Thyroid gland (tissue), 4 donors: Measurements from ENCODE around the gene SEC14L5.

Experiments used
- POLR2A ChIP-seq, 2 donors: fragments of 450-650 bp; IDR thresholded peaks; one replicate each; pipeline ENCODE4 v1.6.1; 2017; ENCODE audit warnings: antibody characterized with exemption in 2 of 2, mild to moderate bottlenecking in 2 of 2, moderate library complexity in 1 of 2
- TF ChIP-seq, protein P1 (sequence below), 6 experiments: fragments of 200-600 bp in 3 of 6; fragments of 450-650 bp in 3 of 6; sonication (generic) in 3 of 6; IDR thresholded peaks; one replicate each; pipeline ENCODE4 v1.5.1; 2016 to 2019; ENCODE audit warnings: antibody characterized with exemption in 6 of 6, mild to moderate bottlenecking in 2 of 6, inconsistent platforms in 1 of 6, moderate library complexity in 1 of 6

DNA sequence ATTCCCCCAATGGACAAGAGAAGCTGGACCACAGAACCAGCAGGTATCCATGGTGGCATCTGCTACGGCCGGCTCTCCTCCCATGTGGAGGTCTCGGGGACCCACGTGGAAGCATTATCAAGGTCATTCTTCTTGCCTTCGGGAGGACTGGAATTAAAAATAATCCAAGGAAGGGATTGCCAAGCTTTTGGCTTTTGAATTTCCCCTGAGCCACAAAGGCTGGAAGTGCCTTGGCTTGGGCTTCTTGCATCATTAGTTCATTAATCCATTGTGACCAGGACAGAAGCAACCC lies 59.5 kb downstream of the SEC14L5 start:
- TF ChIP-seq, protein P1, sequence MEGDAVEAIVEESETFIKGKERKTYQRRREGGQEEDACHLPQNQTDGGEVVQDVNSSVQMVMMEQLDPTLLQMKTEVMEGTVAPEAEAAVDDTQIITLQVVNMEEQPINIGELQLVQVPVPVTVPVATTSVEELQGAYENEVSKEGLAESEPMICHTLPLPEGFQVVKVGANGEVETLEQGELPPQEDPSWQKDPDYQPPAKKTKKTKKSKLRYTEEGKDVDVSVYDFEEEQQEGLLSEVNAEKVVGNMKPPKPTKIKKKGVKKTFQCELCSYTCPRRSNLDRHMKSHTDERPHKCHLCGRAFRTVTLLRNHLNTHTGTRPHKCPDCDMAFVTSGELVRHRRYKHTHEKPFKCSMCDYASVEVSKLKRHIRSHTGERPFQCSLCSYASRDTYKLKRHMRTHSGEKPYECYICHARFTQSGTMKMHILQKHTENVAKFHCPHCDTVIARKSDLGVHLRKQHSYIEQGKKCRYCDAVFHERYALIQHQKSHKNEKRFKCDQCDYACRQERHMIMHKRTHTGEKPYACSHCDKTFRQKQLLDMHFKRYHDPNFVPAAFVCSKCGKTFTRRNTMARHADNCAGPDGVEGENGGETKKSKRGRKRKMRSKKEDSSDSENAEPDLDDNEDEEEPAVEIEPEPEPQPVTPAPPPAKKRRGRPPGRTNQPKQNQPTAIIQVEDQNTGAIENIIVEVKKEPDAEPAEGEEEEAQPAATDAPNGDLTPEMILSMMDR (IDR thresholded peaks at IDR 0.05), result no peak
- TF ChIP-seq POLR2A (IDR thresholded peaks at IDR 0.05), result no peak
